IMR-90 (cell line): ENCODE data around the gene DCAF6.

ENCODE experiments used
- BHLHE40 ChIP-seq: fragments of 150-350 bp; IDR thresholded peaks from 2 replicates; pipeline ENCODE4 v1.6.1; 2016; ENCODE audit warnings: mild to moderate bottlenecking, low read depth, low read length
- CEBPB ChIP-seq: IDR thresholded peaks from 2 replicates; pipeline ENCODE4 v1.6.1; 2012; ENCODE audit warnings: low read depth, low read length, improper control_type of control experiment
- FOS ChIP-seq: fragments of 150-350 bp; IDR thresholded peaks from 2 replicates; pipeline ENCODE4 v1.6.1; 2016; ENCODE audit warnings: low read depth, low read length
- MAZ ChIP-seq: IDR thresholded peaks from 2 replicates; pipeline ENCODE4 v1.6.1; 2012; ENCODE audit warnings: low read depth, mild to moderate bottlenecking, low read length, improper control_type of control experiment, moderate library complexity, borderline replicate concordance
- MXI1 ChIP-seq: IDR thresholded peaks from 2 replicates; pipeline ENCODE4 v1.6.1; 2012; ENCODE audit warnings: low read depth, mild to moderate bottlenecking, low read length, moderate library complexity, borderline replicate concordance
- NFE2L2 ChIP-seq: fragments of 150-350 bp; IDR thresholded peaks from 2 replicates; pipeline ENCODE4 v1.6.1; 2016; ENCODE audit warnings: low read depth, mild to moderate bottlenecking, low read length
- POLR2A ChIP-seq: IDR thresholded peaks from 2 replicates; pipeline ENCODE4 v1.6.1; 2012; ENCODE audit warnings: mild to moderate bottlenecking, low read depth, low read length
- RAD21 ChIP-seq: IDR thresholded peaks from 2 replicates; pipeline ENCODE4 v1.6.1; 2012; ENCODE audit warnings: low read length, improper control_type of control experiment
- RCOR1 ChIP-seq: IDR thresholded peaks from 2 replicates; pipeline ENCODE4 v1.6.1; 2012; ENCODE audit warnings: mild to moderate bottlenecking, low read length, improper control_type of control experiment; ENCODE audit not compliant: insufficient replicate concordance
- RFX5 ChIP-seq: IDR thresholded peaks from 2 replicates; pipeline ENCODE4 v1.8.0; 2012; ENCODE audit warnings: low read depth, mild to moderate bottlenecking, low read length, moderate library complexity
- SMC3 ChIP-seq: fragments of 150-350 bp; IDR thresholded peaks from 2 replicates; pipeline ENCODE4 v1.6.1; 2016; ENCODE audit warnings: low read depth, mild to moderate bottlenecking, antibody characterized with exemption, low read length, moderate library complexity
- TF ChIP-seq, protein P1 (sequence below): conservative IDR thresholded peaks from 2 replicates; pipeline ENCODE4 v1.5.1; 2012; ENCODE audit warnings: mild to moderate bottlenecking, low read depth, low read length, improper control_type of control experiment

DNA sequence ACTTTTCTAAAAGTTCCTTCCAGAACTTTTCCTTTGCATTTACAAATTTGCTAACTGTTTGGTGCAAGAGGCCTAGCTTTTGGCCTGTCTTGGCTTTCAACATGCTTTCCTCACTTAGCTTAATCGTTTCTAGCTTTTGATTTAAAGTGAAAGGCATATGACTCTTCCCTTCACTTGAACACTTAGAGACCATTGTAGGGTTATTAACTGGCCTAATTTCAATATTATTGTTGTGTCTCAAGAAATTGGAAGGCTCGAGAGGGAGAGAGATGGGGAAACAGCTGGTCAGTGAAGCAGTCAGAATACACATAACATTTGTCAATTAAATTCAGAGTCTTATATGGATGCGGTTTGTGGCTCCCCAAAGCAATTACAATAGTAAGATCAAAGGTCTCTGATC, 63.4 kb downstream of the DCAF6 start:
- TF ChIP-seq, protein P1, sequence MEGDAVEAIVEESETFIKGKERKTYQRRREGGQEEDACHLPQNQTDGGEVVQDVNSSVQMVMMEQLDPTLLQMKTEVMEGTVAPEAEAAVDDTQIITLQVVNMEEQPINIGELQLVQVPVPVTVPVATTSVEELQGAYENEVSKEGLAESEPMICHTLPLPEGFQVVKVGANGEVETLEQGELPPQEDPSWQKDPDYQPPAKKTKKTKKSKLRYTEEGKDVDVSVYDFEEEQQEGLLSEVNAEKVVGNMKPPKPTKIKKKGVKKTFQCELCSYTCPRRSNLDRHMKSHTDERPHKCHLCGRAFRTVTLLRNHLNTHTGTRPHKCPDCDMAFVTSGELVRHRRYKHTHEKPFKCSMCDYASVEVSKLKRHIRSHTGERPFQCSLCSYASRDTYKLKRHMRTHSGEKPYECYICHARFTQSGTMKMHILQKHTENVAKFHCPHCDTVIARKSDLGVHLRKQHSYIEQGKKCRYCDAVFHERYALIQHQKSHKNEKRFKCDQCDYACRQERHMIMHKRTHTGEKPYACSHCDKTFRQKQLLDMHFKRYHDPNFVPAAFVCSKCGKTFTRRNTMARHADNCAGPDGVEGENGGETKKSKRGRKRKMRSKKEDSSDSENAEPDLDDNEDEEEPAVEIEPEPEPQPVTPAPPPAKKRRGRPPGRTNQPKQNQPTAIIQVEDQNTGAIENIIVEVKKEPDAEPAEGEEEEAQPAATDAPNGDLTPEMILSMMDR: no peak
- TF ChIP-seq CEBPB: no peak
- TF ChIP-seq POLR2A: no peak
- TF ChIP-seq SMC3: no peak
- no peak for TF ChIP-seq FOS
- TF ChIP-seq BHLHE40: no peak
- TF ChIP-seq MXI1: no peak
- TF ChIP-seq RAD21: no peak
- no peak for TF ChIP-seq MAZ
- TF ChIP-seq NFE2L2: no peak
- TF ChIP-seq RCOR1: no peak
- no peak for TF ChIP-seq RFX5
